ENCODE data around the gene CAPN5. TPM values are rescaled to one million over a fixed set of nuclear protein-coding genes. Genes with fewer than 3 reads are reported as not detected.

CAPN5 gene
- total RNA-seq, 1 donor from 2014 or later = 7.3 TPM

GRCh38 chr11:77126861-77127234, 60.1 kb downstream of the CAPN5 start:
- H3K4me3 ChIP-seq (ENCODE audit: low read depth, low read length) = peak overlapping the region; percentile 53
- DNase-seq (ENCODE audit: low read depth) = no peak
- TF ChIP-seq CTCF (conservative IDR thresholded peaks at IDR 0.05; ENCODE audit: low read depth, low read length) = no peak

GRCh38 chr11:77127235-77127911, 60.6 kb downstream of the CAPN5 start:
- H3K4me3 ChIP-seq (ENCODE audit: low read depth, low read length) = peak overlapping the region; percentile 53
- peak; percentile 99 for TF ChIP-seq CTCF (conservative IDR thresholded peaks at IDR 0.05; ENCODE audit: low read depth, low read length)
- DNase-seq (ENCODE audit: low read depth) = no peak

- H3K4me3 ChIP-seq (ENCODE audit: low read depth, low read length) = peak within 1 kb of the TSS; percentile 53
- TF ChIP-seq CTCF (conservative IDR thresholded peaks at IDR 0.05; ENCODE audit: low read depth, low read length) = no peak
- no peak for DNase-seq (ENCODE audit: low read depth)
These were observed 61.3 kb downstream of the CAPN5 start, which contains the start of gene MYO7A for GRCh38 chr11:77127920-77128691. Gene MYO7A, plus strand, starts transcription at chr11:77128246. Its CDS starts 2,389 bp downstream, at chr11:77130635.

GRCh38 chr11:77129069-77129841, 62.5 kb downstream of the CAPN5 start:
- no peak for DNase-seq (ENCODE audit: low read depth)
- no peak overlapping the region for H3K4me3 ChIP-seq (ENCODE audit: low read depth, low read length)
- TF ChIP-seq CTCF (conservative IDR thresholded peaks at IDR 0.05; ENCODE audit: low read depth, low read length) = no peak

- H3K4me3 ChIP-seq (ENCODE audit: low read depth, low read length) = no peak overlapping the region
- no peak for DNase-seq (ENCODE audit: low read depth)
- no peak for TF ChIP-seq CTCF (conservative IDR thresholded peaks at IDR 0.05; ENCODE audit: low read depth, low read length)
These were observed 63.3 kb downstream of the CAPN5 start for GRCh38 chr11:77129842-77130756.
